ENCODE measurements around the gene TST.

The TST gene

GRCh38 chr22:37050913-37051312, 31.7 kb upstream of the TST start:
- TF ChIP-seq TAF1 (IDR thresholded peaks at IDR 0.05; ENCODE audit: borderline replicate concordance, insufficient read depth, low read length) = no peak
- no peak for TF ChIP-seq REST (IDR thresholded peaks at IDR 0.05; ENCODE audit: insufficient read depth in 1 of 2, low read depth in 2 of 2, low read length in 2 of 2)
- no peak for TF ChIP-seq SIN3A (IDR thresholded peaks at IDR 0.05; ENCODE audit: borderline replicate concordance, insufficient read depth, low read length)

GRCh38 chr22:37049224-37049623, 30.0 kb upstream of the TST start:
- TF ChIP-seq SIN3A (IDR thresholded peaks at IDR 0.05; ENCODE audit: borderline replicate concordance, insufficient read depth, low read length) = no peak
- TF ChIP-seq TAF1 (IDR thresholded peaks at IDR 0.05; ENCODE audit: borderline replicate concordance, insufficient read depth, low read length) = no peak
- TF ChIP-seq REST (IDR thresholded peaks at IDR 0.05; ENCODE audit: insufficient read depth in 1 of 2, low read depth in 2 of 2, low read length in 2 of 2) = no peak
- TF ChIP-seq FOXP2 (optimal IDR thresholded peaks at IDR 0.05; ENCODE audit: borderline replicate concordance, extremely low read depth, extremely low read length, insufficient read depth) = no peak
- TF ChIP-seq POLR2AphosphoS5 (IDR thresholded peaks at IDR 0.05; ENCODE audit: low read depth, low read length) = no peak

- TF ChIP-seq TAF1 (IDR thresholded peaks at IDR 0.05; ENCODE audit: borderline replicate concordance, insufficient read depth, low read length) (no peak), SIN3A (IDR thresholded peaks at IDR 0.05; ENCODE audit: borderline replicate concordance, insufficient read depth, low read length) (no peak), REST (IDR thresholded peaks at IDR 0.05; ENCODE audit: insufficient read depth in 1 of 2, low read depth in 2 of 2, low read length in 2 of 2) (no peak), FOXP2 (optimal IDR thresholded peaks at IDR 0.05; ENCODE audit: borderline replicate concordance, extremely low read depth, extremely low read length, insufficient read depth) (no peak), POLR2AphosphoS5 (IDR thresholded peaks at IDR 0.05; ENCODE audit: low read depth, low read length) (no peak)
Observed at GRCh38 chr22:37048133-37048532, 28.9 kb upstream of the TST start.

GRCh38 chr22:37047006-37047405, 27.8 kb upstream of the TST start:
- TF ChIP-seq POLR2AphosphoS5 (IDR thresholded peaks at IDR 0.05; ENCODE audit: low read depth, low read length) = no peak
- no peak for TF ChIP-seq SIN3A (IDR thresholded peaks at IDR 0.05; ENCODE audit: borderline replicate concordance, insufficient read depth, low read length)
- no peak for TF ChIP-seq FOXP2 (optimal IDR thresholded peaks at IDR 0.05; ENCODE audit: borderline replicate concordance, extremely low read depth, extremely low read length, insufficient read depth)
- no peak for TF ChIP-seq TAF1 (IDR thresholded peaks at IDR 0.05; ENCODE audit: borderline replicate concordance, insufficient read depth, low read length)

- TF ChIP-seq REST (IDR thresholded peaks at IDR 0.05; ENCODE audit: insufficient read depth in 1 of 2, low read depth in 2 of 2, low read length in 2 of 2) (no peak), POLR2AphosphoS5 (IDR thresholded peaks at IDR 0.05; ENCODE audit: low read depth, low read length) (no peak), TAF1 (IDR thresholded peaks at IDR 0.05; ENCODE audit: borderline replicate concordance, insufficient read depth, low read length) (no peak), SIN3A (IDR thresholded peaks at IDR 0.05; ENCODE audit: borderline replicate concordance, insufficient read depth, low read length) (no peak), FOXP2 (optimal IDR thresholded peaks at IDR 0.05; ENCODE audit: borderline replicate concordance, extremely low read depth, extremely low read length, insufficient read depth) (no peak)
Observed at GRCh38 chr22:37046589-37046988, 27.3 kb upstream of the TST start.
